Upper lobe of left lung (tissue), 4 donors: ENCODE measurements around the gene NCLN.

ENCODE experiments used
- POLR2A ChIP-seq, 4 donors: fragments of 450-650 bp; IDR thresholded peaks; one replicate each; pipeline ENCODE4 v1.5.1; 2016 to 2017; ENCODE audit warnings: antibody characterized with exemption in 4 of 4, mild to moderate bottlenecking in 2 of 4
- TF ChIP-seq, protein P1 (sequence below), 6 experiments: fragments of 450-650 bp in 4 of 6; fragments of 200-600 bp in 2 of 6; sonication (generic) in 2 of 6; IDR thresholded peaks; one replicate each; pipeline ENCODE4 v1.5.1; 2016 to 2019; ENCODE audit warnings: antibody characterized with exemption in 6 of 6

DNA sequence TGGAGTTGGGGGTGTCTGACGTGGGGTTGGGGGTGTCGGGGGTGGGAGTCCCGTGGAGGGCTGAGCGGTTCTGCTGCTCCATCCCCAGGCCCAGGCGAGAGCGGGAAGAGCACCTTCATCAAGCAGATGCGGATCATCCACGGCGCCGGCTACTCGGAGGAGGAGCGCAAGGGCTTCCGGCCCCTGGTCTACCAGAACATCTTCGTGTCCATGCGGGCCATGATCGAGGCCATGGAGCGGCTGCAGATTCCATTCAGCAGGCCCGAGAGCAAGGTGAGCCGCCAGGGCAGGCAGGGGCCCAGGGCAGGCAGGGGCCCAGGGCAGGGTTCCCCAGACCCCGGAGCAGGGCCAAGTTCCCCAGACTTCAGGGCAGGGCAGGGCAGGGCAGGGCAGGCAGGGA, 37.2 kb upstream of the NCLN start:
- TF ChIP-seq, protein P1, sequence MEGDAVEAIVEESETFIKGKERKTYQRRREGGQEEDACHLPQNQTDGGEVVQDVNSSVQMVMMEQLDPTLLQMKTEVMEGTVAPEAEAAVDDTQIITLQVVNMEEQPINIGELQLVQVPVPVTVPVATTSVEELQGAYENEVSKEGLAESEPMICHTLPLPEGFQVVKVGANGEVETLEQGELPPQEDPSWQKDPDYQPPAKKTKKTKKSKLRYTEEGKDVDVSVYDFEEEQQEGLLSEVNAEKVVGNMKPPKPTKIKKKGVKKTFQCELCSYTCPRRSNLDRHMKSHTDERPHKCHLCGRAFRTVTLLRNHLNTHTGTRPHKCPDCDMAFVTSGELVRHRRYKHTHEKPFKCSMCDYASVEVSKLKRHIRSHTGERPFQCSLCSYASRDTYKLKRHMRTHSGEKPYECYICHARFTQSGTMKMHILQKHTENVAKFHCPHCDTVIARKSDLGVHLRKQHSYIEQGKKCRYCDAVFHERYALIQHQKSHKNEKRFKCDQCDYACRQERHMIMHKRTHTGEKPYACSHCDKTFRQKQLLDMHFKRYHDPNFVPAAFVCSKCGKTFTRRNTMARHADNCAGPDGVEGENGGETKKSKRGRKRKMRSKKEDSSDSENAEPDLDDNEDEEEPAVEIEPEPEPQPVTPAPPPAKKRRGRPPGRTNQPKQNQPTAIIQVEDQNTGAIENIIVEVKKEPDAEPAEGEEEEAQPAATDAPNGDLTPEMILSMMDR (IDR thresholded peaks at IDR 0.05), result no peak
- no peak for TF ChIP-seq POLR2A (IDR thresholded peaks at IDR 0.05)
